Measurements from ENCODE around the gene FLNB.

FLNB gene

GRCh38 chr3:58144478-58145325 is 136.5 kb downstream of the FLNB start:
- no peak for DNase-seq

DNA sequence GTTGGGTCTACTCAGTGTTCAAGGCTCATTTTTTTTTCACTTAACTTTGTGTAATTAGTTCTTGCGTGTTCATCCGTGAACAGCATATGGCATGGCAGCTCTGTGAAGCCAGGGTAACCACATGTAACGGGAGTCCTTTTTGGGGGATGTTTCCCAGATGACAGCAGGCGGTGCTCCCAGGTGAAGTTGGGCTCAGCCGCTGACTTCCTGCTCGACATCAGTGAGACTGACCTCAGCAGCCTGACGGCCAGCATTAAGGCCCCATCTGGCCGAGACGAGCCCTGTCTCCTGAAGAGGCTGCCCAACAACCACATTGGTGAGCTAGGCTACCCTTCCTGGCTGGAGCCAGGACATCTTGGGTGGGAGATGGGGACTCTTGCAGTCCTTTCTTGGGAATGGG is 139.8 kb downstream of the FLNB start:
- no peak for DNase-seq

- no peak for DNase-seq
These were observed 142.0 kb downstream of the FLNB start for GRCh38 chr3:58150130-58150809.

DNA sequence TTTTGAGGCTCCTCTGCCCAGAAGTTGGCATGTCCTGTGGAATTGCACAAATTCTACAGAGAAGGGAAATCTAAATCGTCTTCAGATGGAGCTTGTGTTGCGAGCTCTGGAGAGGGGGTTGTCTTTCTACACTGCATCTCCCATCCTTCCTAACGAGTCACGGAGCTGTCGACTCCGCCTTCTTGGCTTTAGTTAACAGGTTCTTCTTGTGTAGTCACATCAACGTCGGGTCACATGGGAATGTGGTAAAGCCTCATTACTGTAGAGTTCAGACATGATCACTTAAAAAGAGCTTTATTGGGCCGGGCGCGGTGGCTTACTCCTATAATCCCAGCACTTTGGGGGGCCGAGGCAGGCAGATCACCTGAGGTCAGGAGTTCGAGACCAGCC is 142.6 kb downstream of the FLNB start:
- DNase-seq = no peak

GRCh38 chr3:58151637-58152036 is 143.4 kb downstream of the FLNB start:
- DNase-seq = no peak

DNA sequence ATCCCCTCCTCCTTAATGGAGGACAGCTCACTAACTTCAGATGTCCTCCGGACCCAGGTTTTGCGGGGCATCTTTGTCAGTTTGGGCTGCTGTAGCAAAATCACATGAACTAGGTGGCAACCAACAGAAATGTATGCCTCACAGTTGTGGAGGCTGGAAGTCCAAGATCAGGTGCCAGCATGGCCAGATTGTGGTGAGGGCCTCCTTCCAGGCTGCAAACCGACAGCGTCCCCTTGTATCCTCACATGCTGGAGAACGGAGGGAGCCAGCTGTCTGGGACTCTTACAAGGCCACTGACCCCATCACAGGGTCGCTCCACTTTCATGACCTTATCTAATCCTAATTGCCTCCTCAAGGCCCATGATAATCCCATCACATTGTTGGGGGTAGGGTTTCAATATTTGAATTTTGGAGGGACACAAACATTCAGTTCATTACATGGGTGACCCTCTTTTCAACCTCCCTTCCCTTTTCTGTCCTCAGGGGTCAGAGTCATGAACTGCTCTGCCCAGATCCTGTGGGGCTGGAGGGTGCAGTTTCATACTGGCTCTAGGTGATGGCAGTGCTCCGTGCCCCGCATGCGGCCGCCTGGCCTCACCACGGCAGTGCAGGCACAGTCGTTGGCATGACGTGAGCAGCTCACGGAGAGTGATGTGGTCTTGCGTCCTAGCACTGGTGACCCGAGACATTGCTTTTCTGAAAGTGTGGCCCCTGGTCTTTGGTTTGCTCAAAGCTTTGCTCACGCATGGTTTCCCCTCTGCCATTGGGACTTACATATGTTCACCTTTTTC is 144.2 kb downstream of the FLNB start:
- no peak for DNase-seq

GRCh38 chr3:58153371-58153770 is 145.1 kb downstream of the FLNB start:
- no peak for DNase-seq

- DNase-seq = no peak
These were observed 146.6 kb downstream of the FLNB start for GRCh38 chr3:58154626-58155449.

GRCh38 chr3:58155838-58156237 is 147.6 kb downstream of the FLNB start:
- DNase-seq = no peak

DNA sequence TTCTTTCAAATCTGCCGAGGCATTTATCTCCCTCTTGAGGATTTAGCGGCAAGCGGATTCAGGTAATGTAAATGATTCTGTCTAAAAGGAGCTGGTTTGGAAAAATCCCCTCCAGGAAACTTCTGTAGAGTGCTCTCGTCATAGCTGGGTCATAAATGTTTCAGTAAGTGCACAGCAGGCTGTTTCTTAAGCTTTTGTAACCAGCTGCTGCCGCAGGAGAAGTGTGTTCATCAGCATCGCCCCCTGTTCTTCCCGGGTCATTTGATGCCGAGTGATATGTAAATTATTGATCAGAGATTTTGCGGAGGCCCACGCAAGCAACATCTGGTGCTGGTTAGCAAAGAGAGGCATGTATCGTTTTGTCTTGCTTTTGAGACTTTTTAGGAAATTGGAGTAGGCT is 149.5 kb downstream of the FLNB start:
- no peak for DNase-seq

GRCh38 chr3:58158442-58159153 is 150.4 kb downstream of the FLNB start:
- no peak for DNase-seq

DNA sequence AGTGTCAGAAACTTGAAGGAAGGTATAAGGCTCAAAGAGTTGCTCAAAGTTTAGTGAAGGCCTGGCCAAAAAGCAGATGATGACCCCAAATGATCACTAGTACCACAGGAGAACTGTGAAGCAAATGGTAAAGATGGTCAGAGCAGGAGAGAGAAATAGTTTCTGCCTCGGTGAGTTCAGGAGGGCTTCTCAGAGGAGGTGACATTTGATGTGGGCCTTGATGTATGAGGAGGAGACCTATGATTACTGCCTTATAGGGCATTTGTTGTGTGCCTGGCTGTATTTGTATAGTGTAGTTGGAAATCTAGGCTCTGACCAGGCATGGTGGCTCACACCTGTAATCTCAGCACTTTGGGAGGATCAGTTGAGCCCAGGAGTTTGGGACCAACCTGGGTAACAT is 152.2 kb downstream of the FLNB start:
- no peak for DNase-seq

- no peak for DNase-seq
These were observed 153.5 kb downstream of the FLNB start for GRCh38 chr3:58161435-58162398.

DNA sequence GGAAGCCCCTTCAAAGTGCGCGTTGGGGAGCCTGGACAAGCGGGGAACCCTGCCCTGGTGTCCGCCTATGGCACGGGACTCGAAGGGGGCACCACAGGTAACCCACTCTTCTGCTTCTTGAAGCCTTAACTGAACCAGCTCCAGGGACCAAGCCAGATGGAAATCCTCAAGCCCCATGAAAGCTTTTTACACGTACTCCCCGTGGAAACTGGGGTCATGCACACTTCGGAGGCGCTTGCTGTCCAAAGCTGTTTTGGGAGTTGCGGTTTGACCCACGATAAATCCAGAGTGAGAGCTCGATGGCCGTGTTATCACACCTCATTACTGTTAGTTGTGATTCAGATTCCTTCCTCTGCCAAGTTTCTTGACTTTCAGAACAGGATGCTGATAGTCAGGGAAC is 155.0 kb downstream of the FLNB start:
- DNase-seq = no peak

DNA sequence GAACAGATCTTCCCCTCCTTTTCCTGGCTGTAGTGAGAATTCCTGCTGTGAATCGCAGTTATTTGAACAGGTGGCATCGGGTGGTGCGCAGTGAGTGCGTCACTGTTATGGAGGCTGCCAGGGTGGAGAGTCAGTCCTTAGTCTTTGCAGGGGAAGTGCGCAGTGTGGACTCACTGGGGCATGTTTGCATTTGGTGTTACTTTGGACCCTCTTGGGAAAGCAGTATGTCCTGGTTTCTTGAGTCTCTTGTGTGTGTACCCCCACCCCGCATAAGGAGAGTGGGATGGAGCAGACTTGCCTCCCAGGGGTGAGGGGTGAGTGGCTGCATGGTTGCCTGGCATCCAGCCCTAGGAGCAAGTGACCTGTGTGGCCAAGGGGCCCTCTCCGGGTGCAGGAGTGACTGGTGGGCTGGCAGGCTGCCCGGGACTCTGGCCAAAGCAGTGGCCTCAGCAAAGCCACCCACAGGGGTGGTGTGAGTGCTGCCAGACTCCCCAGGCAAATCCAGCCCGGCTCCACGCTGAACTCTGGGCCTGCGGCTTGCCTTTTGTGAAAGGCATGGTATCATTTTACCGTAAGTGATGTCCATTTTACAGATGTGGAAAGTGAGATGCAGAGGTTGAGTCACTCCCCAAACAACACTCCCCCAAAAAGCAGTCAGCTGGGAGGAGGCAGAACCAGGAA is 156.1 kb downstream of the FLNB start:
- no peak for DNase-seq

DNA sequence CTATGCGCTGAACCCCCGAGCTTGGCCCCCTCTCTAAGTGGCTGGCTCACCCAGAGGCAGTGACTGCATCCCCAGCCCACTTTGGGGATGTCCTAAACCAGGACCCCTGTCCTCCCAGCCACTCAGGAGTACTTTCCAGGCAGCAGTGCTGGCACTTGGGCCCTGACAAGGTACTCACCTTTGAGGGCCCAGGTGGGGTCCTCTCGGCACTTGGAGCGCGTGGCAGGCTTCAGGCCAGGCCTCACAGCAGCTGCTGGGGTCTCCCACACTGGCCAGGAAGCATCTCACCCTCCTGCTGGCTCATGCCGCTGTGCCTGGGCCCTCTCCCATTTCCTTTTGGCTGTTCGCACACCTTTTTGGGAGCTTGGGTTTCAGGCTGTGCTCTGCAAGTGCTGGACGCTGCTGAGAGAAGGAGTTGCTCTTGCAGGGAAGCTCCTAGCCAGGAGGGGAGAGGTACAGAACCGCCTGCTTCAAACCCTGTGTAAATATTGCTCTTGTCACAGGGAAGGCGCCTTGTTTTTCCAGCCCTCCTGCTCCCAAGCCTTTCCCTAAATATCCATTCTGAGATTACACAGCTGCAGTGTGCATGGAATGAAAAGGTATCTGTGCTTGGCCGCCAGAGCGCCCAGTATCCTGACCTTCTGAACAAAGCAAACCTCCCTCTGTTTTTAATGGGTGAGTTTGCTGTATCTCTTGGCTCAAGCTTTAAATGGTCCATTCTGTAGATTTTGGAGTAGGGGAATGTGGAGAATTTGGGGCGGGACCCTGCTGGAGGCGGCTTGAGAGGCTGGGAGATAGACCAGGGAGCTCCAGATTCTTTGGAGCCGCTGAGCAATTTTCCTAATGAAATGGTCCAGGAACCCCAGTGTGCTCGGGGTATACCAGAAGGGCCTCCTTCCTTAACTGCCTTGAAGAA is 156.9 kb downstream of the FLNB start:
- DNase-seq = no peak

GRCh38 chr3:58167431-58168351 is 159.5 kb downstream of the FLNB start:
- DNase-seq = peak; percentile 79

GRCh38 chr3:58168498-58168897 is 160.3 kb downstream of the FLNB start:
- DNase-seq = no peak
